GM10266 (cell line): Measurements from ENCODE around the gene ENTPD6.

ENCODE experiments used
- DNase-seq: peaks from one replicate; pipeline ENCODE4 v3.0.0; 2012; ENCODE audit errors: extremely low spot score
- CTCF ChIP-seq: IDR thresholded peaks from 2 replicates; pipeline ENCODE4 v1.5.1; 2012; ENCODE audit warnings: mild to moderate bottlenecking, low read depth; ENCODE audit not compliant: control insufficient read depth, insufficient read depth; ENCODE audit errors: missing control alignments

The ENTPD6 gene

GRCh38 chr20:25209911-25210310, 14.4 kb downstream of the ENTPD6 start:
- TF ChIP-seq CTCF: no peak
- no peak for DNase-seq

- no peak for DNase-seq
- no peak for TF ChIP-seq CTCF
Observed at GRCh38 chr20:25211273-25211672, 15.8 kb downstream of the ENTPD6 start.

GRCh38 chr20:25212242-25212641, 16.7 kb downstream of the ENTPD6 start:
- no peak for TF ChIP-seq CTCF
- DNase-seq: no peak

- DNase-seq: no peak
- TF ChIP-seq CTCF: no peak
Observed at GRCh38 chr20:25213566-25214425, 18.3 kb downstream of the ENTPD6 start.

GRCh38 chr20:25214426-25214790, 18.9 kb downstream of the ENTPD6 start:
- TF ChIP-seq CTCF: no peak
- DNase-seq: no peak

- DNase-seq: no peak
- no peak for TF ChIP-seq CTCF
Observed at GRCh38 chr20:25214819-25215218, 19.3 kb downstream of the ENTPD6 start.

- no peak for DNase-seq
- no peak for TF ChIP-seq CTCF
Observed at GRCh38 chr20:25215521-25215920, 20.0 kb downstream of the ENTPD6 start.
